Medulla oblongata (tissue), 1 donor: ENCODE measurements around the gene THAP11.
"Not testable (repeated sequence)": the region's sequence is repeated elsewhere in the genome, so short reads cannot be mapped to it uniquely, and the experiment has no call there.

Source experiments
- DNase-seq: peaks from one replicate; pipeline ENCODE4 v3.0.0-alpha.2; 2015; ENCODE audit errors: extremely low spot score

Gene THAP11

DNA sequence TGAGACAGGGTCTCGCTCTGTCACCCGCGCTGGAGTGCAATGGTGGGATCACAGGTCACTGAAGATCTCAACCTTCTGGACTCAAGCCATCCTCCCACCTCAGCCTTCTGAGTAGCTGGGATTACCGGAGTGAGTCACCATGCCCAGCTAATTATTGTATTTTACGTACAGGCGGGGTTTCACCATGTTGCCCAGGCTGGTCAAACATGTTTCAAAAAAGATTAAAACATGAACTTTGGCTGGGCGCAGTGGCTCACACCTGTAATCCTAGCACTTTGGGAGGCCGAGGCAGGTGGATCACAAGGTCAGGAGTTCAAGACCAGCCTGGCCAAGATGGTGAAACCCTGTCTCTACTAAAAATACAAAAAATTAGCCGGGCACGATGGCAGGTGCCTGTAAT lies 4.9 kb upstream of the THAP11 start:
- DNase-seq = not testable (repeated sequence)

DNA sequence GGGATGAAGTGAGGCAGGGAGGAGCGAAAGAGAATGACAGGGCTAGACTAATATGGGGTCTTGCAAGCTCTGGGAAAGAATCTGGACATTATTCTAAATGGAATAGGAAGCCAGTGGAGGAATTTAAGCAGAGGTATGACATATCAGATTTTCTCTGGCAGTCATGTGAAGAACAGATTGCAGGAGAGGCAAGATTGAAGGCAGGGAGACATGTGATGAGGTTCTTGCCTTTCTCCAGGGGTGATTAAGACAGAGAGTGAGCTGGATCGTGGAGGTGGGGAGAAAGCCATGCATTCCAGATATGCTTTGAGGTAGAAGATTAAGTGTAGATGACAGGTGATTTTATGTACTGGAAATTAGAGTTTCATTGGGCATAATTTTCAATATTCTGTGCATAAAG lies 4.3 kb upstream of the THAP11 start:
- no peak for DNase-seq

DNA sequence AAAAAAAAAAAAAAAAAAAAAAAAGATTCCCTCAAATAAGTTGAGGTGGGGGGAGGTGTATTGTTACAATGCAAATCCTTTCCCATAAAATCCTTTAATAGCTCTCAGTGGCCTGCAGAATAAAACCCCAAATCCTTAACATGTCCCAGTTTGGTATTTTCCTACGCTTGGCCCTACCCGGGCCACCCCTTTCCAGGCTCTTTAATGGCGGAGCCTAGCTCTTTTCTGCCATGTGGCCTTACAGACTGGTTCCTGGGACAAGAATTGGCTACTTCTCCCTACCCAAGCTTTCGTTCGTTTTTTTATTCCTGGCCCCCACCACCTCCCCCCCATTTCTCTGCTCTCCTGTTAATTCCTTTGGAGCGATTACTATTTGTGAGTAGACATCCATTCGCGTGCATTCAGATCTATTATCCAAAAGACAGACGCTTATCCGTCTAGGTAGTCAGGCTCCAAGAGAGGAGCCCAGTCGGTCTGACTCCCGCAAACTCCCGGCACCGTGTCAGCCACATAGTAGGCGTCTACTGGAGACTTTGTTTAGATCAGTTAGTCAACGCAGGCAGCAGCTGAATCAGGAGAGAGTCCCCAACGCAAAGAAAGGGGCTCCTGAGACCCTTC lies 813 bp upstream of the THAP11 start:
- no peak for DNase-seq

DNA sequence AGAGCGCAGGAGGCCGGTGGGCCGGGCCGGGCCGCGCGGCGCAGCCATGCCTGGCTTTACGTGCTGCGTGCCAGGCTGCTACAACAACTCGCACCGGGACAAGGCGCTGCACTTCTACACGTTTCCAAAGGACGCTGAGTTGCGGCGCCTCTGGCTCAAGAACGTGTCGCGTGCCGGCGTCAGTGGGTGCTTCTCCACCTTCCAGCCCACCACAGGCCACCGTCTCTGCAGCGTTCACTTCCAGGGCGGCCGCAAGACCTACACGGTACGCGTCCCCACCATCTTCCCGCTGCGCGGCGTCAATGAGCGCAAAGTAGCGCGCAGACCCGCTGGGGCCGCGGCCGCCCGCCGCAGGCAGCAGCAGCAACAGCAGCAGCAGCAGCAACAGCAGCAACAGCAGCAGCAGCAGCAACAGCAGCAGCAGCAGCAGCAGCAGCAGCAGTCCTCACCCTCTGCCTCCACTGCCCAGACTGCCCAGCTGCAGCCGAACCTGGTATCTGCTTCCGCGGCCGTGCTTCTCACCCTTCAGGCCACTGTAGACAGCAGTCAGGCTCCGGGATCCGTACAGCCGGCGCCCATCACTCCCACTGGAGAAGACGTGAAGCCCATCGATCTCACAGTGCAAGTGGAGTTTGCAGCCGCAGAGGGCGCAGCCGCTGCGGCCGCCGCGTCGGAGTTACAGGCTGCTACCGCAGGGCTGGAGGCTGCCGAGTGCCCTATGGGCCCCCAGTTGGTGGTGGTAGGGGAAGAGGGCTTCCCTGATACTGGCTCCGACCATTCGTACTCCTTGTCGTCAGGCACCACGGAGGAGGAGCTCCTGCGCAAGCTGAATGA lies 606 bp downstream of the THAP11 start:
- peak; percentile 45 for DNase-seq

DNA sequence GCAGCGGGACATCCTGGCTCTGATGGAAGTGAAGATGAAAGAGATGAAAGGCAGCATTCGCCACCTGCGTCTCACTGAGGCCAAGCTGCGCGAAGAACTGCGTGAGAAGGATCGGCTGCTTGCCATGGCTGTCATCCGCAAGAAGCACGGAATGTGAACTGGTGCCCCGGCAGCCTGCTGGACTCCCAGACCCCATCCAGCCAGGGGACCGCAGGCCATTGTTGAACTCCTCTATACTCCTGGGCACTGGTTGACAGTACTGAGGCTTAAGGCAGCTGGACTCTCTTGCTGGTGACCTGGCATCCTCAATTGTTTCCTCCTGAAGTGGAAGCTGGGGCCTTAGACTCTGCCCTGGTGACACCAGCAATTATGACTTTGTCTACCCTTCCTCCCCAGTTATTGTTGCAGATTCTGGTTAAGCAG lies 1.2 kb downstream of the THAP11 start:
- no peak for DNase-seq

GRCh38 chr16:67844497-67844896 lies 2.4 kb downstream of the THAP11 start:
- DNase-seq = no peak

DNA sequence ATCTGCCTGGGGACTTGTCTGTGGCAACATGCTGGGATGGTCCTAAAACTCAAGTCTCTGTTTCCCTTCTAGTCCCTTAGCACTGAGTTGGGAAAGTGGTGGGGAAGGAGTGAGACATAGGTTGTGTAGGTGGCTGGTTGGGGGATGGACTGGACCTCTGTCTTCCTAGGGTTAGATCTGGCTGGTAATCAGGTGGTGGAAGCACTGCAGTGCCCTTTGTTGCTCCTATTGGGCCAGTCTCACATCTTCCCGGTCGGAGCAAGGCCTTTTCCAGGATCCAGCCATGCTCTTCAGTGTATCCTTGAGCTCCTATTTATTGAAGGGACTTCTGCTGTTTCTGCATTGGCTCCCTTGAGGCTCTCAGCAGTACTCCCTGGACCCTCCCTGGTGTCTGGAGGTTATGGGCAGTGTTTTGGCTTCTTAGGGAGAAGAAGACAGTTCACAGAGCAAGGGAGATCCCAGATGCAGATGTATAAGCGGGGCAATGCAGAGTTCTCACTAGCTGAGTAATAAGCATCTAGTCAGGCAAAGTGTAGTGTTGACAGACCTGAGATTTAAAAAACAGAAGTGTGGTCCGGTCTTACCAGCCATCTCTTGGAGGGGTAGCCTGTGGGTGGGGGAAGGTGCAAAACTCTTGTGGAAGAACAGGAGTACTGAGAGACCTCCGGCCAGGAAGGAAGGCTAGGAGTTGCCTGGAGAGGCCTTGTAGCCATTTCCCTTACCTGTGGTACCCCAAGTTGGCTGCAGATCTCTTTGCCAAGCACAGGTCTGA lies 3.4 kb downstream of the THAP11 start:
- no peak for DNase-seq

DNA sequence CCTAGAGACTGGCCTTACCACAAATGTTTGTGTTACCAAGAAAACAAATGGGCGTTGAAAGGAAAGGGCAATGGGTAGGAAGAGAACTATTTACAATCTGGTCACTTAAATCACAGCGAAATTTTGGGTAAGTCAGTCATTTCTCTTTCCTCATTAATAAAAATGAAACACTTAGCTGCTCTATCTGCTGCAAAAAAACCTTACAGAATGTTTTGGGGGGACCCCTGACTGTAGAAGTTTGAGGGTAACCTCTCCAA lies 3.9 kb downstream of the THAP11 start:
- DNase-seq = no peak

GRCh38 chr16:67846320-67847063 lies 4.4 kb downstream of the THAP11 start, which contains the start of gene NUTF2:
Gene NUTF2, plus strand, starts transcription at chr16:67846933. Its CDS starts 18,198 bp downstream, at chr16:67865131.
- DNase-seq = peak; percentile 96

- DNase-seq = no peak
Measured at GRCh38 chr16:67847064-67847861, 5.1 kb downstream of the THAP11 start, which contains the start of gene CENPT. Gene CENPT, minus strand, starts transcription at chr16:67847693. Its CDS starts 13,834 bp downstream, at chr16:67833859.

DNA sequence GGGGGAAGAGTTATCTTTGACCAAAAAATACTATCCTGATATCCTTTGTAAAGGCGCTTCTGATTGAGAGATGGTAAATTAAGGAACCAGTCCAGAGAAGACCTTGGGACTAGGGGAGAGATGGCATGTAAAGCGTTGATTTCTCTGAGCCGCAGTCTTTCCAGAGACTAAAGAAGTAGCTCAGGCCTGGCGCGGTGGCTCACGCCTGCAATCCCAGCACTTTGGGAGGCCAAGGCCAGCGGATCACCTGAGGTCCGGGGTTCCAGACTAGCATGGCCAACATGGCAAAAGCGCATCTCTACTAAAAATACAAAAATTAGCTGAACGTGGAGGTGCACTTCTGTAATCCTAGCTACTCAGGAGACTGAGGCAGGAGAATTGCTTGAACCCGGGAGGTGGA lies 6.0 kb downstream of the THAP11 start:
- DNase-seq = no peak

GRCh38 chr16:67853670-67854069 lies 11.6 kb downstream of the THAP11 start:
- DNase-seq = no peak

GRCh38 chr16:67855789-67856188 lies 13.7 kb downstream of the THAP11 start:
- no peak for DNase-seq

- no peak for DNase-seq
Measured at GRCh38 chr16:67856927-67857546, 14.9 kb downstream of the THAP11 start.

DNA sequence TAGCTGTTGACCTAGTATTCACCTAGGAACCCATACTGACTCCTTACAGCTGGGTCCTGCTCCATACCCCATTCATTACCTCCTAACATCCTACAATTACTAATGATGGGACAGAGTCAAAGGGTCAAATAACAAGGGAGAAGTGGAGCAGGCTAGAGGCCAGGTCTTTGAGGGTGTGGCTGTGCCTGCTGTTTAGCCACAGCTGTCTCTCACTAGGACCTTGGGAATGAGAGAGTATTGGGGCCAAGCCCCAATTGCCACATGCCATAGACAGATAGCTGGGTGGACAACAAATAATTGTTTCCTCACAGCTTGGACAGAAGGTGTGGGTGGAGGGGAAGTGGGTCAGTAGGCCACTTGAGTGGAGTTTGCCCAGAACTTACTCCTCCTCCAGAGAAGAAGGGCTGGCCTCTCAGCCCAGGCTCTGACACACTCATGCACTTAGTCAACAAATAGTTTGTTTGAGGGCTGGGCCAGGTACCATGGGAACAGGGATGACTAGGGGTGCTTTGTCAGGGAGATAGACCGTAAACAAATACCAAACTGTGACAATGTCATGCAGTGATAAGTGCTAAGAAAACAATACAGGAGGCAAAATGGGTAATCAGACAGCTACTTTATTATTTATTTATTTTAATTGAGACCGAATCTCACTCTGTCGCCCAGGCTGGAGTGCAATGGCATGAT lies 15.6 kb downstream of the THAP11 start:
- DNase-seq = peak; percentile 56

DNA sequence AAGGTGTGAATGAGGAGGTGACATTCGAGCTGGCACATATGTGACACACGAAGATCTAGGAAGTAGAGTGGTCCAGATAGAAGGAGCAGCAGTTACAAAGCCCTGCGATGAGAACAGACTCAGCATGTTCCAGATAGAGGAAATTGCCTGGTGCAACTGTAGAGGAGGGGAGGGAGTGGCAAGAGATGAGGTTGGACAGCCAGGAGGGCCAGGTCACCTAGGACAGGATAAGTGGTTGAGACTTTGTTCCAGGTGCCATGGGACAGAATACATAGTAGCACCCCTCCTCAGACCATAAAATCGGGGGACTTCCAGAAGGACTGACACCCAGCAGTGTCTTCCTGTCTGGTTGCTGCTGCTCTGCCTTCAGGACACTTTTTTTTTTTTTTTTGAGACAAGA lies 16.4 kb downstream of the THAP11 start:
- DNase-seq = no peak

DNA sequence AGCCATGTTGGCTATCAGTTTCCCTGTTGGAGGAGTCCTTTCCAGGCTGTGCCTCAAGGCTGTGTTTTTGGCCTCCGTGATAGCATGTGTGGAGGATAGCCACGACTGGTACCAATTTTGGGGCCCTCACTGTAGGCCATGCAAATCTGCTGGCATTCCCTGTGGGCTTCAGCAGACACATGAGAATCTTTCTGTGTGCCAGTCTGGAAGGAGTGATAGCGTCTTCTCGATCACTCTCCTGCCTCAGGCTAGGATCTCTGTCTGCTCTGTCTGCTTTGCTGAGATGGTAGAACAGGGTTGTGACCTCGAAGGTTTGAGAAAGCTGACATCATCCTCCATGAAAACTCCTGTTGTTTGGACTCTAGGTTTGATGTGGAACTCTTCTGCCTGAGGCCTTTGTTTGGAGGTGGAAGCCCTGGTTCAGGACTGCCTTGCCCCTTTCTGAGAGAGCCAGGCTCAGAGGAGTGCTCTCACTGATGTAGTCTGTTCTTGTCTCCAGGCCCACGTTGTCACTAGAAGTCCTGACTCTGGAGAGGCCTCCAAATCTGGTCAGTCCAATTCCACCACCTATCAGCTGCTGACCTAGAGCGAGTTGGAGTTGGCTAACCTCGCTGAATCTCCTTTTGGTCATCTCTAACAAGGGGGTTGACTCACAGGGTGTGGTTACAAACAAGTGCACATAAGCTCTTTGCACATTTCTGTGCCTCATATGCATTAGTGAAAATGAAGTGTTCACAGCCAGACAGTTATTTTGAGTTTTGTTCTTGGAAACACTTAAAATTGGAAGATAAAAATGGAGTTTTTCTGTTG lies 18.7 kb downstream of the THAP11 start:
- DNase-seq = no peak

DNA sequence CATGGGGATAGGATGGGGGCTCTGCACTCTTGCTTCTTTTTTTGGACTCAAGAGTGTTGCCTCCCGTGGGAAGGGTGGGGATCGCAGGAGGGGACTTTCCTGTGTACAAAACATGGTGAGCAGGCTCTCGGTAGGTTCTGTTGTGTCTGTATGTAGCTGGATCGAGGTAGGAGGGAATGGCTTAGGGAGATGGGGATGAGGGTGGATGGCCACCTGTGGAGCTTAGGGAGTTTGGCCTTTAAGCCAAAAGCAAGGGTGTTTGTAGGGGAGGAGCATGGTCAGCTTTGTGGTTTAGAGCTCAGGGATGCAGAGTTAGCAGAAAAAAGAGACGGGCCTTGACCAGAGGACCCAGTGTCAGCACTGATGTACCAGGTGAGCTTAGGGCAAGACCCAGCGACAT lies 19.8 kb downstream of the THAP11 start:
- DNase-seq = no peak
